Astrocyte (in vitro differentiated cells and primary cell): Measurements from ENCODE around the gene PEPD. TPM values are rescaled to one million over a fixed set of nuclear protein-coding genes. Genes with fewer than 3 reads are reported as not detected.

Experiments used
- DNase-seq: peaks from one replicate; pipeline ENCODE4 v3.0.0-alpha.2; 2010; ENCODE audit warnings: low read depth
- FAIRE-seq: peaks from 2 replicates; lab custom pipeline; 2011; peaks lifted over from hg19 to GRCh38; lab: Jason Lieb, UNC
- H2AFZ ChIP-seq: 2 replicates; pipeline ENCODE4 v1.6.0; 2012; ENCODE audit warnings: low read depth, low read length, inconsistent platforms
- H3K27ac ChIP-seq: 2 replicates; pipeline ENCODE4 v1.5.1; 2011; ENCODE audit warnings: low read depth, low read length, inconsistent platforms
- H3K27me3 ChIP-seq: 2 replicates; pipeline ENCODE4 v1.6.0; 2011; ENCODE audit warnings: low read length, inconsistent platforms; ENCODE audit not compliant: insufficient read depth
- H3K36me3 ChIP-seq: 2 replicates; pipeline ENCODE4 v1.5.1; 2011; ENCODE audit warnings: low read length, inconsistent platforms; ENCODE audit not compliant: insufficient read depth
- H3K4me1 ChIP-seq: 2 replicates; pipeline ENCODE4 v1.5.1; 2011; ENCODE audit warnings: low read length, inconsistent platforms; ENCODE audit not compliant: insufficient read depth
- H3K4me2 ChIP-seq: 2 replicates; pipeline ENCODE4 v1.6.0; 2012; ENCODE audit warnings: low read length, inconsistent platforms
- H3K4me3 ChIP-seq: 2 replicates; pipeline ENCODE4 v1.5.1; 2011; ENCODE audit warnings: low read depth, mild to moderate bottlenecking, low read length, inconsistent platforms; ENCODE audit not compliant: insufficient read depth
- H3K79me2 ChIP-seq: 2 replicates; pipeline ENCODE4 v1.6.0; 2012; ENCODE audit warnings: mild to moderate bottlenecking, low read length, inconsistent platforms; ENCODE audit not compliant: insufficient read depth
- H3K9ac ChIP-seq: 2 replicates; pipeline ENCODE4 v1.6.0; 2012; ENCODE audit warnings: mild to moderate bottlenecking, low read length, inconsistent platforms
- H3K9me3 ChIP-seq: 2 replicates; pipeline ENCODE4 v1.5.1; 2012; ENCODE audit warnings: low read depth, mild to moderate bottlenecking, low read length, inconsistent platforms; ENCODE audit not compliant: insufficient read depth
- H4K20me1 ChIP-seq: 2 replicates; pipeline ENCODE4 v1.6.0; 2012; ENCODE audit warnings: low read length, inconsistent platforms; ENCODE audit not compliant: insufficient read depth
- H3K27ac Mint-ChIP-seq: one replicate; pipeline ENCODE4 v1.8.0; 2021; ENCODE audit warnings: mild to moderate bottlenecking, mixed read lengths; ENCODE audit not compliant: unreplicated experiment
- H3K27me3 Mint-ChIP-seq: one replicate; pipeline ENCODE4 v1.8.0; 2021; ENCODE audit warnings: low read depth, mixed read lengths; ENCODE audit not compliant: unreplicated experiment
- H3K36me3 Mint-ChIP-seq: one replicate; pipeline ENCODE4 v1.8.0; 2021; ENCODE audit warnings: low read depth, mixed read lengths; ENCODE audit not compliant: unreplicated experiment
- H3K4me1 Mint-ChIP-seq: one replicate; pipeline ENCODE4 v1.8.0; 2021; ENCODE audit warnings: low read depth, mixed read lengths; ENCODE audit not compliant: unreplicated experiment
- H3K4me3 Mint-ChIP-seq: one replicate; pipeline ENCODE4 v1.8.0; 2021; ENCODE audit warnings: mild to moderate bottlenecking, moderate library complexity, mixed read lengths; ENCODE audit not compliant: unreplicated experiment
- H3K9me3 Mint-ChIP-seq: one replicate; pipeline ENCODE4 v1.8.0; 2021; ENCODE audit warnings: mild to moderate bottlenecking, mixed read lengths; ENCODE audit not compliant: unreplicated experiment
- CTCF ChIP-seq: IDR thresholded peaks from 2 replicates; pipeline ENCODE4 v1.5.1; 2011; ENCODE audit warnings: low read depth, mild to moderate bottlenecking, inconsistent platforms, low read length, moderate library complexity; ENCODE audit not compliant: insufficient read depth
- EZH2 ChIP-seq: IDR thresholded peaks from 2 replicates; pipeline ENCODE4 v1.6.1; 2012; ENCODE audit warnings: mild to moderate bottlenecking, low read length, inconsistent platforms; ENCODE audit not compliant: insufficient read depth
- total RNA-seq: library from RNA; stranded (reverse); gene quantifications from 2 replicates; pipeline ENCODE4 v1.2.1, GENCODE V29; 2021

Gene PEPD
- total RNA-seq, 1 donor from 2014 or later = 37.9 TPM

- peaks cover 65% of the 10 kb centered on the region for H4K20me1 ChIP-seq
- peaks cover 9% of the 10 kb centered on the region for H3K36me3 Mint-ChIP-seq
- TF ChIP-seq CTCF = no peak
- no peak for TF ChIP-seq EZH2
- peaks cover 3% of the 10 kb centered on the region for H3K27me3 Mint-ChIP-seq
- no peak for DNase-seq
- H3K36me3 ChIP-seq = peaks cover 5% of the 10 kb centered on the region
- H3K4me3 Mint-ChIP-seq = no peak overlapping the region
- no peaks in the 10 kb centered on the region for H3K27me3 ChIP-seq
- no peak overlapping the region for H3K27ac Mint-ChIP-seq
- no peak overlapping the region for H3K27ac ChIP-seq
- H2AFZ ChIP-seq = no peak overlapping the region
- no peak for FAIRE-seq
- H3K4me3 ChIP-seq = no peak overlapping the region
- no peaks in the 10 kb centered on the region for H3K9me3 Mint-ChIP-seq
- H3K4me2 ChIP-seq = no peak overlapping the region
- peaks cover 7% of the 10 kb centered on the region for H3K4me1 ChIP-seq
- peaks cover 33% of the 10 kb centered on the region for H3K79me2 ChIP-seq
- H3K9ac ChIP-seq = no peak overlapping the region
- H3K4me1 Mint-ChIP-seq = no peaks in the 10 kb centered on the region
- H3K9me3 ChIP-seq = no peaks in the 10 kb centered on the region
Measured at GRCh38 chr19:33510462-33511194, 11.0 kb downstream of the PEPD start.

- peaks cover 5% of the 10 kb centered on the region for H3K36me3 ChIP-seq
- no peak overlapping the region for H2AFZ ChIP-seq
- H4K20me1 ChIP-seq = peaks cover 65% of the 10 kb centered on the region
- Mint-ChIP-seq H3K4me1 (no peaks in the 10 kb centered on the region), H3K4me3 (no peak overlapping the region), H3K27ac (no peak overlapping the region), H3K9me3 (no peaks in the 10 kb centered on the region), H3K27me3 (peaks cover 3% of the 10 kb centered on the region), H3K36me3 (peaks cover 7% of the 10 kb centered on the region)
- TF ChIP-seq EZH2 (no peak), CTCF (no peak)
- no peak overlapping the region for H3K4me2 ChIP-seq
- H3K27me3 ChIP-seq = no peaks in the 10 kb centered on the region
- peaks cover 26% of the 10 kb centered on the region for H3K79me2 ChIP-seq
- H3K9me3 ChIP-seq = no peaks in the 10 kb centered on the region
- no peak overlapping the region for H3K27ac ChIP-seq
- peaks cover 1% of the 10 kb centered on the region for H3K4me1 ChIP-seq
- no peak overlapping the region for H3K4me3 ChIP-seq
- FAIRE-seq (no peak), DNase-seq (no peak)
- no peak overlapping the region for H3K9ac ChIP-seq
Measured at GRCh38 chr19:33509774-33510173, 11.8 kb downstream of the PEPD start.
